NOMO-1 (cell line): ENCODE results near the gene SPATA46.
A peak's percentile ranks its signal among the peaks of the same experiment; 100 is the strongest.

Experiments used
- DNase-seq, 2 experiments: peaks; one replicate each; lab custom pipeline; 2025; ENCODE audit not compliant: unreplicated experiment in 2 of 2; lab: John Stamatoyannopoulos, UW

The SPATA46 gene

DNA sequence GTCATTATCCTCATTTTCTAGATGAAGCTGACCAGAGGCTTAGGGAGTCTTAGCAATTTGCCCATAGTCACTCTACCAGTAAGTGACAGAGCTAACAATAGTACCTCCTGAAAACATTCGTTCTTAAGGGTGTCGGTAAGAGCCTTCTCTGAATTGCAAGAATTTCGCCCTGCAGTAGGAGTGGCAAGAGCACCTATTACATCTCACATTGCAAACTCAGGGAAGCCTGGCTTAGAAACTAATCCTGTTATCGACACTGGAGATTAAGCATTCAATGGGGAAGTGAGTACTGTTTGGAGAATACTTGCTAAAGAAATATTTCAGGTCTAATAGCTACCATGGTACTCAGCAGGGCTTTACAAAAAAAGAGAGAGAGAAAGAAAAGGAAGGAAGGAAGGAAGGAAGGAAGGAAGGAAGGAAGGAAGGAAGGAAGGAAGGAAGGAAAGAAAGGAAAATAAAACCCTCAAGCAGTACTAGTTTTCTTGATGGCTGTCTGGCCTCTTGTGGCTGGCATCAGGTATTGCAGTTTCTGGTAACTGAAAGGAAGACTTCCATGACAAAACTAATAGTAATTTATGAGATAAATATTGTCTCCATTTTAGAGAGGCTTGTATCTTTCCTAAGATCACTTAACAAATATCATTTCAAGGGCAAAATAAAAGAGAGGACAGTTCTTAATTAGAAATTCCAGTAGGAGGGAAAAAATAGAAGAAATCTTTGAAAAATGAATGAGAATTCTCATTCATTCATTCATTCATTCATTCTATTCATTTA is 15.3 kb upstream of the SPATA46 start:
- DNase-seq, result peak; percentile 10 to 38

DNA sequence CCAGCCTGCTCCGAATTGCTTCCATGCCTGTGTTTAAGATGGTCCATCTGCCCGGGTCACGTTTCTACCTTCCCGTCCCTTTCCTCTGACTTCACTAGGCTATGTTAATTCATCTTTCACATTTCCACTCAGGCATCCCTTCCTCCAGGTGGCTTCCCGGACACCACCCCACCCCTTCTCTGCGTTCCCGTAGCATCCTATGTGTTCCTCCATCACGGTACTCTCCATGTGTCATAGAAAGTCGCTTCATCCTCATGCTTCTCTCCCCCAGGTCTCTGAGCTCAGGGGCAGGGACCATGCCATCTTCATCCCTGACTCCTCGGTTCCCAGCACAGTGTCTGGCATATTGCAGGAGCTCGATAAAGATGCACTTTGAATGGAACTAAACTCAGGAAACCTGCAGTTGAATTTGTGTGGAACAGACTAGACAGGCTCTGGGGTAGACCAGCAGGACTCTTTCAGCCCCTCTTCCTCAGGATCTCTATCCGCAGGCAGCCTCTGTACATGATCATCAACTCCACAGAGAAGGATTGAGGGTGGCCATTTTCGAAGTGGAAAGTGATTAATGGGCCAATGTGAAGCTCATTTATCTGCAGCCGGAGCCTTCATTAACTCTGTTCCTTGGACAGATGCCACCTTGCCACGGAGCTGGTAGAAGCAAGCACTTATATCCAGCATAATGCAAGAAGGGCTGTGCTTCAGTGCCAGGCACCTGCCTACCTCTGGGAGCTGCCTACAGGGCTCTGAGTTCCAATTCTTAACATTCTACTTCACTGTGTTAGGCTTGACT is 13.9 kb upstream of the SPATA46 start:
- no peak for DNase-seq

DNA sequence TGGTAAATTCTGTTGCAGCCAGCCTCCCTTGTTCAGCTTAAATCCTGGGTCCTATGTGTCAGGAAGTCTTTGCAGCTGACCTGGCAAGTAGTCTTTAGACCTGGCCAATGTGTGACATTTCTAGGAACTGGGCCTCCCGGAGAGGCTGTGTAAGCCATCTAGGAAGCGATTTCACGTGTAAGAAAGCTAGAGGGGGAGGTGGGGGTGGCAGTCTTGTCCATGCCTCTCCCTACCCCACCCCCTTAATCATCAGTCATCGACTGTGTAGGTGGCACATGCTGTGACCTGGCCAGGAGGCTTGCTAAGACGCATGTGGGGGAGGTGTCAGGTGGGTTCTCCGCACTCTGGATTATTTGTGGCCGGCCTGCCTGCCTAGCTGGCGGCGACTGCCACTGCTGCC is 13.3 kb upstream of the SPATA46 start:
- no peak for DNase-seq

DNA sequence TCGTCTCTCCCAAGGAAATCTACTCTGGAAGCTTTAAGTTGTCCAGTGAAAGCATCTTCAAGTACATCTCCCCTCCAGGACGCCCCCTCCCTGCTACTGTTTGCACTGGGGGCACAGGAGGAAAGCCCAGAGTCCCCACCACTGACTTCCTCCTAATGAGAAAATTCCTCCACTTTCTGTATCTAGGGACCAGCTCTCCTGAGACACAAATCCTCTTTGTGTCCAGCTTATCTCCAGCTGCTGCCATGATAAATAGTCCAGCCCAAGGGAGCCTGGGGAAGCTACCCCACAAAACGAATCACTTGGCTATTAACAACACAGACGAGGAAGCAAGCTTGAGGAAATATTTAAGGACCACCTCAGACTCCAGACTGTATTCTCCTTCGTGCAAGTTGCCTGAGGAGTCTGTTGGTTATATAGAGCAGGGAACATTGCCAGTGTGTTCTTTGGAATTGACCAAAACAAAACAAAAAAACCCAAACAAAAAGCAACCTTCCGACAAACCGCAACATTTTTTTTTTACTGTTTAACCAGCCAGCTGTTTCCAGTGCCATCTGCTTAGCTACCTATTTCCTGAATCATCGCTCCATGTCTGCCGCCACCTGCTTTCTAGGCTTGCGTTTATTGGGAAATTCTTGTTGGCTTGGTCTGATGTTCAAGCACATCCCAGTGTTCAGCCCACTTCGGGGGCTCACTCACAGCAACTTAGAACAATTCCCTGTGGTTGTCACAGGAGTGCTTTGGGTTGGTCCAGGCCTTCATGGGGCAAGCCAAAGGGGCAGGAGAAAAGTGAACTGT is 12.6 kb upstream of the SPATA46 start:
- no peak for DNase-seq

DNA sequence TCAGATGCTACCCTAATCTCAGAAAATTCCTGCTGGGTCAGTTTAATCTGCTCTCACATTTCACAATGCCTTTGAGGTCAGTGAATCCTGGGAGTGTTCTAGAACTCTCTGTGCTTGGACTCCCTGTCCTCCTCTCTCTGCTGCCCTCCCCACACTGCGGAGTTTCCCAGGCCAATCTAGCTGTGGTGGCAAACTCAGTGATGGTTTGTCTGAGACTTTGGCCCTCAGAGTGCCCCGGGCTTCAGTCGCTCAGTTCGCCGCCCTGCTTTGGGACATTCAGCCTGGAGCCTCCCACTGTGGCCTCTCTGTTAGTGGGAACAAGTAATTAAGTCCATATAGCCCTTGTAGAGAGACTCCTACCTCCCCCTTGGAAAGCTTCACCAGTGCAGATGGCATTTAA is 12.0 kb upstream of the SPATA46 start:
- DNase-seq, result no peak

DNA sequence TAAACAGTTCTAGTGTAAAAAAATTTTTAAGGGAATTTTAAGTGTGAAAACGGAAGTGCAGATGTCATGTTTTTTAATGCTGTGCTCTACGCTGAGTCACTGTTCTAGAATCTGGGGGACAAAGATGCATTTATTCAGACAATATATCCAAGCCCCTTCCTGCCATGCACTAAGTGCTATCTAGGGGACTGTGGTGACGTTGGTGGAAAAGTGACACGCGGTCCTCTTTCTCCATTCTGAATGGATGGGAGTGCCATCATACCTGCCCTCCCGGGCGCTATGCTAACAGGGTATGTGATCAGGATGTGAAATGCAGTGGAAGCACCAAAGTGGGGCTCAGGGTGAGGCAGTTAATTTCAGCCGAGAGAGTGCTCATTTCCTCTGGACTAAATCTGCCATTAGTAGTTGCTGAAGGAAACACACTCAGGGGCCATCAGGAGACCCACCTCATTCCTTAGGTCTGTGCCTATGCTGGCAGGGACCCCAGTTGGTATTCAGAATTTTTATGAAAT is 11.5 kb upstream of the SPATA46 start:
- DNase-seq, result no peak

DNA sequence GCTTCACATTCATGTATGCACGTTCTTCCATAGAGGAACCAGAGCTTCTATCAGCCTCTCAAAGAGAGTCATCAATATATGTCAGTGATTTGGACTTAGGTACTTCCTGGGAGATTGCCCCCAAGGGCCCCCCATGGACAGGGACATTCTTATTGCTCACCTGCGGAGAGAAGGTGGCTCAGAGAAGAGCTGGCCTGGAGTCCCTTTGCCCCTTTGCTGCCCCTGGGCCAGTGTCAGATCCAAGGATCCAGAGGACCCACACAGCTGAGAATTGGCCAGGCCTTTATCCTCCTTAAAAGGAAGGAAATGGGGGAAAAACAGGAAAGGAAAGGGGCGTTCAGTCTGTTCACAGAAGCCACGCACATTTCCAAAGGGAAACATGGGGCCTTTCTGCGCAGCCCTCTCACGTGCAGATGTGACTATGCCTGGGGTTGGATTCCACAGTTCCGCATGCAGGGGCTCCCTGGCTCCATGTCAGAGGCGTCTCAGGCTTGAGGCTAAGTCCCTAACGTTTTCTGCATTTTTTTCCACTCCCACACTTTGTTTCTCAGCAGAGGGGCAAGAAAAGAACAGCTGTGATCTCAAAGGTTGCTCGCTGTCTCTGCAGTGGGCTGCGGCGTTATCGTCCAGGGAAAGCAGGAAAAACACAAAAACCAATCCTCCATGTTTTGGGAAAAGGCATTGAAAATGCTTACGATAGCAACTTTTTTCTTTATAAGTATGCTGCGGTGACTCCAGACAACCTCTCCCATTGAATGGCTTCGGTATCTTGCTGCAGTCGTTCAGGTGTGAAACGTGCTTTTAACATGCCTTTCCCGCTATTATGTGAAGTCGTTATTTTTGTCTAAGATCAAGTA is 10.8 kb upstream of the SPATA46 start:
- DNase-seq, result no peak

DNA sequence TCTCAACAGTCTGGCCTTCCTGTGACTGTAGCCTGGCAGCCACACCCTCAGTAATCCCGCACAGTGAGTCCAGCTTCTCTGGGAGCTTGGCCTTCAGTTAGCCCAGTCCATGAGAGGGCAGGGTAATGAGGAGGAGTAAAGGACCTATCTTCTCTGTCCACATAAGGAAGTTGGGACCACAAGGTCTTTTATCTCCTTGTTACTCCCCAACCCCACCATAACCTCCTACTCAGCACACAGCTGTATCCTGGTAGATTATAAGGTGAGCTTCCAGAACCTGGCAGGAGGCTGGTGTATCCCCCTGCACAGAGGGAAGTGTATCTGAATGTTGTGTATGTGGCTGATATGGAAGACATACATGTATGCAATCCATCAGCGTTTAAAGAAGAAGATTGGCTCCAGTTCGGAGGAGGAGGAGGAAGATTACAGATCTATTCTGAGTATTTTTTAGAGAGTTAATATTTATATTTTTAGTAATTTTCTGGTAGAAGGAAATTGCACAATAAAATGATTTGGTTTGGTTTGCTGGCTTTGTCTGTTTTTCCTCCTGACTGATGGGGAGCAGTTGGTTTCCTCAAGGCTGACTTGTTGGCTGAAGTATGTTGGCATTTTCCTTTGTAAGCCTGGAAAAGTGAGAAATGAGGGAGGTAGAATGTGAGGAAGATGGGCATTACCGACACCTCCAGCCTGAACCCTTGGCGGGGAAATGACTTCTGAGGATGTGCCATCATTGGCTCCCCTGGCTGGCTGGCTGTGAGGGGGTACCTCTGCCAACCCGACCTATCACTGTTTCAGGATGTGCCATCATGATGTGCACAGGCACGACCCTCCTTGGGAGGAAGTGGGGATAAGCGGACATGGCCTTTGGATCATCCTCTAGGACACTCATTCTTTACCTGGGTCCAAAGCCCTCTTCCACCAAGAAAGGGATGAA is 9.9 kb upstream of the SPATA46 start:
- DNase-seq, result no peak

DNA sequence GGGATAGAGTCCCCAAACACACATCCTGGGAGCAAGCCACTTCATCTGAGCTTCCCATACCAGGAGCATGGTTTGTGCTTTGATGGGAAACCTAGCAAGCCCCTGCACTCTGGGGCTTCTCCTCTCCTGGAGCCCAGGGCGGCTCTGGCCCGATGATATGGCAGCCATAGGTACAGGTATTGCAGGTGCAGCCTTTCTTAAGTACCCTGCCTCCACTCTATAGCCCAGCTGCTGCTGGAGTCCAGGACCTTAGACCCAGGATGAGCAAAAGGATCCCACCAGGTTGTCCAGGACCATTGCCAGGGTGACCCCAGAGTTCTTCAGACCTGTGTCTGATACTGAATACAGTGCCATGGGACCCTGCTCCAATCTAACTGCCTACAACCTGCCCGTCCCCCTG is 9.0 kb upstream of the SPATA46 start:
- no peak for DNase-seq

DNA sequence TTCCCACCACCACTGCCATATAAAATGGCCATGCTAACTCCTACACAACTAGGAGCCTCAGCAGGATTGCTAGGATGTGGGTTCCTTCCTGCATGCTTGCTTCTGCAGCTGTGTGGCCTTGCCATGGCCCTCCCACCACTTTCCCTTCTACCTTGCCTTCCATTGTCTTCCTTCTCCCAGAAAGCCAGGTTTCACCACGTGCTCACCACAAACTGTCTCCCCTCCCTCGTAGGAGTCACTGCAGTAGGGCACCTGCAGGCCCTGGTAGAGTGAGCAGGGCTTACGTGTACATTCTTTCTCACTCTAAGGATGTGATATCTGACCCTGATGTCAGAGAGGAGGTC is 8.6 kb upstream of the SPATA46 start:
- no peak for DNase-seq

DNA sequence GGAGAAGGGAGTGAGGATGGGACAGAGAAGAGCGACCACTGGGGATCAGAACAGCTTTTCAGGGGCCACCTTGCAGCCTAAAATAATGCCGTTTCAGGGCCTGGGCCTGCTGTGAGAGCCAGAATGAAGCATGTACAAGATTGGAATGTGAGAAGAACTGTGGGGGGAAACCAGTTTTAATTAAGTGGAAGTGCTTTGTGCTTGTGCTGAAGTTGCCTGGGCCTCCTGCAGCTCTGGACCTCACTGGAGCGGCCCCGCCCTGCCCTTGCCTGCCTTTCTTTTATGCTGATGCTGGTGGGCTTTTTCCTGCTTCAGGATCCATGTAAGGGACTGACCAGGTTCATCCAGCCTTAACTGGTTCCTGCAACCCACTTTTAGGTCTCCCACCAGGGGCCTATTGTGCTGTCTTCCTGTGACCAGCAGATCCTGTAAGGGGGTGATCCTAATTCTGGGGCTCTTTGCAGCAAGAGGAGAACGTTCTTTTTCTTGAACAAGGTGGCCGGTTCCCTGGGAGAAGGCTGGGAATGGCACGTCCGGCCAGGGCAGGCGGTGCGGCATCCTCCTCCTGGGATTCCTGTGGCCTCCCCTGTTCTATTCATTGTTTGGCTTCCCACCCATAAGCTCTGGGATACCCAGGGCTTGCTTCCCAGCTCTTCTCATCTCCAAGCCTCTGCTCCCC is 8.1 kb upstream of the SPATA46 start:
- no peak for DNase-seq

DNA sequence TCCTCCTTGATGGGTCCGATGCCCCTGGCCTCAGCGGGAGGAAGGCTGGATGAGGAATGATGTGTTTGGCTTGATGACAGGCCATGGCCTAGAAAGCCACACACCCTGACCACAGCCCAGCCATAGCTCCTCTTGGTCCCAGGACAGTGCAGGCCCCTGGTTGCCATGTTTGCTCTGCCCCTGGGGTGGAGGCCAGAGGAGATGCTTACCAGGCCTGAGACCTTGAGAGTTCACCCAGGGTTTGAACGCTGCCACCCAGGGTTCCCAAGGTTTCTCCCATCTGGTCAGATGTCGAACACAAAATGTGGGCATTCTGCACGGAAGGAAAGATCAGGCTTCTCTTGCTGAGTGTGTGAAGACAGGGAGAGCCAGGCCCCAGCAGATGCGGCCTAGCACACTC is 7.5 kb upstream of the SPATA46 start:
- no peak for DNase-seq

DNA sequence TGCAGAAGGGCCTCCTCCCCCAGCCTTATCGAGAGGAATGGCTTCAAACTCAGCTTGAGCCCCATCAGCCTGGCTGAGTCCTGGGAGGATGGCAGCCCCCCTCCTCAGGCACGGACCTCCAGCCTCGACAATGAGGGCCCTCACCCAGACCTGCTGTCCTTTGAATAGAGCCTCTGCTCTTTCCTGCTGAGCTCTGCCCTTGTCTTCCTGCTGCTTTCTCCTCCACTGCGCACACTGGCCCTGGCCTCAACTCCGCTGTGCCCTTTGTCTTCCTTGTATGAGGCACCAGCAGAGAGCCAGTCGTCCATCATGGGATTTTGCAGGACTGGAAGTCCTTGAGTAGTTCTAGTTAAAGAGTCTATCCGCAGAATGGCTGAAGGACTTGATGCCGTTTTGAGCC is 6.9 kb upstream of the SPATA46 start:
- DNase-seq, result no peak

DNA sequence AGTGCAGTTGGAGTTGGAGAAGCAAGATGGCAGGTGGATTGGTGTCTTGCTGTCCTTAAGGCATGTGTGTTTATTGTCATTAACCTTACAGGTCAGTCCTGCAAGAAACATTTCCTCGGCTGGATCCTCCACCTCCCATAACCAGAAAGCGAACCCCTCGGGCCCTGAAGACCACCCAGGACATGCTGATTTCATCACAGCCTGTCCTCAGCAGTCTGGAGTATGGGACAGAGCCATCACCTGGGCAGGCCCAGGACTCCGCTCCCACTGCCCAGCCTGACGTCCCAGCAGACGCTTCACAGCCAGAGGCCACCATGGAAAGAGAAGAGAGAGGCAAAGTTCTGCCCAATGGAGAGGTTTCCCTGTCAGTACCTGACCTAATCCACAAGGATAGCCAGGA is 6.4 kb upstream of the SPATA46 start:
- no peak for DNase-seq

DNA sequence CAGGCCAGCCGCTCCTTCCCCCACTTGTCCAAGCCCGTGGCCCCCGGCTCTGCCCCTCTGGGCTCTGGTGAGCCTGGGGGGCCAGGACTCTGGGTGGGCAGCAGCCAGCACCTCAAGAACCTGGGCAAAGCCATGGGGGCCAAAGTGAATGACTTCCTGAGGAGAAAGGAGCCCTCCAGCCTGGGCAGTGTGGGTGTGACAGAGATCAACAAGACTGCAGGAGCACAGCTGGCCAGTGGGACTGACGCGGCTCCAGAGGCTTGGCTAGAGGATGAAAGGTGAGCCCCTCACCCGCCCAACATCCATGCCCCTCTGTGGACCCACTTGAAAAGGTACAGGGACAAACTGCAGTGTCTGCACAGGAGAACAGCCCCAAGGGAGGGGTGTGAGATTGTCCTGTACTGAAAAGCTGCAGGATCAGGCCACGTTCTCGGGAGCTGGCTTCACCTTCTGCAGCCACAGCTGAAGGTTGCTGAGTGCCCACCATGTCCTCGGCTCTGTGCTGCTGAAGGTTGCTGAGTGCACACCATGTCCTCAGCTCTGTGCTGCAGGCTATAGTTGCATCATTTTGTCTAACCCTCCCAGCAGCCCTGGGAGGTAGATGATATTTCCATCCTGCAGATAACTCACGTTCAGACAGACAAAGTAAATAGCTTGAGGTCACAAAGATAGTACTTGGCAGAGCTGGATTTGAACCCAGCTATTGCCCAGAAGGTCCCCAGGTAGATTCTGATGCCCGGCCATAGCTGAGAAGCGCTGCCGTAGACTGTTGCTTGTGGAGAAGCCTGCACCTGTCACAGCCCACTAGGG is 5.5 kb upstream of the SPATA46 start:
- DNase-seq, result no peak

DNA sequence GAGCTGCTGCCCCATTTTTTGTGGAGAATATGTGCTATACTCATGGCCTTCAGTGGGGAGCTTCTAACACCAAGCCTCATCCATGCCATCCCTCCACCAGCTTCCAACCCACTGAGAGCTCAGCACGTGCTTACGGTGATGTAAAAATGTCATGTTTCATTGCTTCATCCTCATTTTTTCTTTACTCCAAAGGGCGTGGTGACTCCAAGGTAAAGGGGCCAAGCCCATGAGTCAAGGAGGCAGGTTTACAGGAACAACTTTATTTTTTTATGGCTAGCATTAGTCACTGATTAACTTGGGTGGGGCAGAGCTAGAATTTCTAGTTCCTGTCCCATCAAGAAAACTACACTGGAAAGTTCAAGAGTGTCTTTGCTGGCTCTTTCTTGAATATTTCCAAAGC is 4.7 kb upstream of the SPATA46 start, which contains the start of gene C1orf226:
Gene C1orf226 (plus strand): TSS at position 346 of the 400 bp plus-strand sequence. CDS start 174 bp downstream, outside the sequence.
- DNase-seq, result no peak

DNA sequence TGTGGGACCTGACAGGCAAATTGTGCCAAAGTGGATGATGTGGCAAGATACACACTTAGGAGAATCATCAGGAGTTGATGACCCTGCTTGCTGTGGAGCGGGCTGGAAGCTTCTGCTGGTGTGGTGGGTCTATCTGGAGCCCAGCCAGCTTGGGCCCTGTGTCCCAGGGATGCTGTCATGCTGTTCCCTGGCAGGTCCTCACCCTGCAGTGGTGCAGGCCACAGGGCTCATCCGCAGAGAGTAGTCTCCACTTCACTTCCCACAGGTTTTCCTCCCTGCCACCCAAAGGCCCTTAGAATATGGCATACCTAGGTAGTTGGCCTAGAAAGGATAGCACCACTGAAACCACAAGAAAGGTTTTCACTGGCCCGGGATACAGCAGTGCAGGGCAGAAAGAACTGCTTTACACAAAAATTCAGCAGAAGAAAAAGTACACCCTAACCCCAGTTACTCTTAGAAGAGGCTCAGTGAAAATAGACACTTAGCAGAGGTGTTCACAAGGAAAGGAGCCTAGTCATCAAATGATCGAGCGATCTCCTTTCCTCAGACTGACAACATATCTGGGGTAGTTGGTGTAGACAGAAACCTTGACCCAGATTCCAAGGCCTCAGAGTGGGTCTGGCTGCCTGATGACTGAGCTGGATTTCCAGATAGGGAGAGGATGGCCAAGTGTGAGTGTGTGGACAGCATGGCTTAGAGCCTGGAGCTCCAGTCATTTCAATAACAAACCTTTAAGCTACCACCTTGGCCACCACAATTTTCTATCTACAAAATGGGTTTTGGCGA is 3.6 kb upstream of the SPATA46 start:
- DNase-seq, result no peak
